SK-N-SH (cell line): ENCODE measurements around the gene ACBD6. TPM values are rescaled to one million over a fixed set of nuclear protein-coding genes. Genes with fewer than 3 reads are reported as not detected.

Source experiments
- CTCF ChIA-PET: fragments of 300-600, 350-600 bp; formaldehyde crosslinking; extraction: SDS; loops from one replicate; lab custom pipeline; 2021; lab: Yijun Ruan, JAX
- POLR2A ChIA-PET: fragments of 350-600 bp; sonication (Branson Sonifier 250); formaldehyde crosslinking; extraction: SDS; loops from one replicate; lab custom pipeline; 2020; ENCODE audit warnings: antibody characterized with exemption, inconsistent platforms; lab: Yijun Ruan, JAX
- DNase-seq: peaks from one replicate; pipeline ENCODE4 v3.0.0; 2012
- H2AFZ ChIP-seq: fragments of 200-600 bp; sonication (generic); 2 replicates; pipeline ENCODE4 v1.8.1; 2016; ENCODE audit warnings: antibody characterized with exemption, mild to moderate bottlenecking, low read depth
- H3F3A ChIP-seq: fragments of 200-600 bp; sonication (generic); replicated peaks from 2 replicates; pipeline ENCODE3; 2016; ENCODE audit warnings: antibody characterized with exemption, mild to moderate bottlenecking; ENCODE audit not compliant: insufficient read depth
- H3K27ac ChIP-seq, 2 experiments: fragments of 200-500 bp in 1 of 2; fragments of 200-600 bp in 1 of 2; sonication (Bioruptor generic) in 1 of 2; sonication (generic), shearing (Covaris generic) in 1 of 2; 2 replicates each; pipeline versions ENCODE4 v1.5.1 to v1.6.1; 2014 to 2016; ENCODE audit warnings: low read depth in 2 of 2, inconsistent platforms in 1 of 2, low read length in 1 of 2, mild to moderate bottlenecking in 1 of 2, mixed read lengths in 1 of 2
- H3K27me3 ChIP-seq: fragments of 200-600 bp; sonication (generic), shearing (Covaris generic); 2 replicates; pipeline ENCODE4 v1.6.1; 2016; ENCODE audit warnings: mixed run types; ENCODE audit not compliant: insufficient read depth
- H3K36me3 ChIP-seq, 2 experiments: fragments of 200-500 bp in 1 of 2; fragments of 200-600 bp in 1 of 2; sonication (Bioruptor generic) in 1 of 2; sonication (generic) in 1 of 2; replicated peaks in 1 of 2; 2 replicates each; pipeline versions ENCODE3 to v1.5.1; 2014 to 2016; ENCODE audit warnings: low read length in 1 of 2, mild to moderate bottlenecking in 1 of 2; ENCODE audit not compliant: insufficient read depth in 2 of 2, control insufficient read depth in 1 of 2
- H3K4me1 ChIP-seq, 2 experiments: fragments of 200-500 bp in 1 of 2; fragments of 200-600 bp in 1 of 2; sonication (Bioruptor generic) in 1 of 2; sonication (generic), shearing (Covaris generic) in 1 of 2; 2 replicates each; pipeline versions ENCODE4 v1.5.1 to v1.6.1; 2014 to 2016; ENCODE audit warnings: low read depth in 1 of 2, low read length in 1 of 2, mixed run types in 1 of 2; ENCODE audit not compliant: insufficient read depth in 2 of 2, control insufficient read depth in 1 of 2
- H3K4me2 ChIP-seq: fragments of 200-600 bp; sonication (generic), shearing (Covaris generic); 2 replicates; pipeline ENCODE4 v1.6.1; 2017; ENCODE audit warnings: mixed run types
- H3K4me3 ChIP-seq, 2 experiments: fragments of 200-500 bp in 1 of 2; fragments of 200-600 bp in 1 of 2; sonication (Bioruptor generic) in 1 of 2; sonication (generic), shearing (Covaris generic) in 1 of 2; 2 replicates each; pipeline versions ENCODE4 v1.5.1 to v1.8.1; 2014 to 2016; ENCODE audit warnings: low read depth in 2 of 2, inconsistent platforms in 1 of 2, low read length in 1 of 2, mild to moderate bottlenecking in 1 of 2, mixed read lengths in 1 of 2, moderate library complexity in 1 of 2
- H3K79me2 ChIP-seq: fragments of 200-600 bp; sonication (generic); 2 replicates; pipeline ENCODE4 v1.8.1; 2017; ENCODE audit warnings: mild to moderate bottlenecking; ENCODE audit not compliant: insufficient read depth
- H3K9ac ChIP-seq: fragments of 200-600 bp; sonication (generic); 2 replicates; pipeline ENCODE4 v1.6.1; 2017; ENCODE audit warnings: mixed run types
- H3K9me2 ChIP-seq: fragments of 200-600 bp; sonication (generic); 2 replicates; pipeline ENCODE4 v1.6.1; 2017; ENCODE audit warnings: mixed run types
- H3K9me3 ChIP-seq: fragments of 200-600 bp; sonication (generic); 2 replicates; pipeline ENCODE4 v1.6.1; 2017; ENCODE audit warnings: mixed run types, mild to moderate bottlenecking, moderate library complexity
- H4K20me1 ChIP-seq: fragments of 200-600 bp; sonication (generic); 2 replicates; pipeline ENCODE4 v1.6.1; 2017; ENCODE audit warnings: mild to moderate bottlenecking, mixed run types; ENCODE audit not compliant: insufficient read depth
- CTCF ChIP-seq: fragments of 200-600 bp; sonication (generic); IDR thresholded peaks from 2 replicates; pipeline ENCODE4 v1.6.1; 2017; ENCODE audit warnings: antibody characterized with exemption, mild to moderate bottlenecking, moderate library complexity
- FOXJ3 ChIP-seq: sonication (generic); formaldehyde crosslinking; IDR thresholded peaks from 2 replicates; pipeline ENCODE4 v1.5.1; 2020; ENCODE audit warnings: mild to moderate bottlenecking, missing genetic modification reagents
- GABPA ChIP-seq: IDR thresholded peaks from 2 replicates; pipeline ENCODE4 v1.4.0; 2012; ENCODE audit warnings: low read depth, mild to moderate bottlenecking
- IRF3 ChIP-seq: fragments of 150-350 bp; IDR thresholded peaks from 2 replicates; pipeline ENCODE4 v1.6.1; 2016; ENCODE audit warnings: mild to moderate bottlenecking, low read depth, low read length
- JUND ChIP-seq: IDR thresholded peaks from 2 replicates; pipeline ENCODE4 v1.4.0; 2012
- MEF2A ChIP-seq: IDR thresholded peaks from 2 replicates; pipeline ENCODE4 v1.4.0; 2012; ENCODE audit warnings: low read depth, borderline replicate concordance
- RAD21 ChIP-seq: IDR thresholded peaks from 2 replicates; pipeline ENCODE4 v1.6.1; 2012; ENCODE audit warnings: mild to moderate bottlenecking, low read length
- SMC3 ChIP-seq: IDR thresholded peaks from 2 replicates; pipeline ENCODE4 v1.6.1; 2012; ENCODE audit warnings: low read depth, low read length, improper control_type of control experiment
- TAF1 ChIP-seq: IDR thresholded peaks from 2 replicates; pipeline ENCODE4 v1.6.1; 2012; ENCODE audit warnings: low read depth, mild to moderate bottlenecking, low read length, moderate library complexity, borderline replicate concordance
- TCF12 ChIP-seq: IDR thresholded peaks from 2 replicates; pipeline ENCODE4 v1.4.0; 2012
- WGBS: methylation state at CpG from one replicate; pipeline ENCODE4 v1.1.6; 2017; ENCODE audit warnings: low lambda C conversion rate; 5-methylcytosine and 5-hydroxymethylcytosine counted together
- polyA plus RNA-seq, 3 experiments: library from polyadenylated mRNA; depleted of rRNA; stranded (reverse); fragments of >200 nt; gene quantifications; 2 replicates each; pipeline ENCODE4 v1.2.3, GENCODE V29; 2012
- TF ChIP-seq, protein P1 (sequence below): IDR thresholded peaks from 2 replicates; pipeline ENCODE4; 2012

ACBD6 gene
- polyA plus RNA-seq, 1 of the 3 experiments (the other 2 are of a cell fraction) = 60.9 TPM

DNA sequence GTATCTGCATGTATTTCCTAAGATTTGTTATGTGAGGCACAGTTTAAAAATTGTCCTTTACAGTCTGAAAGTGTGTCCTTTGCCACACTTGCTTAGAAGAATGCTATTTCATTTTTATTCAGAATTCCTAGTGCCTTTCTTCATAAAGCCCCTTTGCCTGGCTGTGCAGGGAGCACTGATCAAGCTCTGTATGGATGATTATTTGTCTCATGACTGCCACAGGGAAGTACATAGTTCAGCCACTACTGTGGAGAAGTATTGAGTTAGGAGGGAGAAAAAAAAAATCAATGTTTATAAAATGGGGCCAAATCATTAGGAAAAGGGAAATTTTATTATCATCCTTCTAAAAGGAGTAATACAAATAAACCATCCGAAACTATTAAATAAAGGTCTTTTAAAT lies 220.9 kb downstream of the ACBD6 start:
- H3K27me3 ChIP-seq = no peaks in the 10 kb centered on the region

DNA sequence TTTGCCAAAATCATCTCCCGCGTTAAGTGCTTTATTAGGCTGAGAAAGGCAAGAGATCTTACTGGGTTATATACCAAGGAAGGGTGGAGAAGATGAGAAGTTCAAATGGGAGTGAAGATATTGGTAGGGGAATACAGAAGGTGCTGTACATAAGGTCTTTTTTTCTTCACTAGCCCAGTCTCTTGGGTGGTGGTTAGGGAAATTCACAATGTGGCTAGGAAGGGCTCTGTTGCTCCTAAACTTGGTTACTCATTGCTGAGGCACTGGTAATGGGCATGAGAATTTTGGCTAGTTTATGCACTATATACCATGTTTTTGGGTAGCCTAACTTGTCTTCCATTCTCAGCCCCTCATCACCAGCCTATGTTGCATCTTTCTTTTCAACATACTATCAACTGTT lies 221.8 kb downstream of the ACBD6 start:
- peaks cover 0 to 12% of the 10 kb centered on the region in 2 experiments; a peak in 2 of 4 replicates for H3K4me1 ChIP-seq
- POLR2A ChIA-PET = no interaction called here
- no peak overlapping the region for H3K9ac ChIP-seq
- no peaks in the 10 kb centered on the region for H3K9me2 ChIP-seq
- H3K27ac ChIP-seq = no peak overlapping the region
- H3F3A ChIP-seq = no peaks in the 10 kb centered on the region
- H3K27me3 ChIP-seq = no peaks in the 10 kb centered on the region
- H2AFZ ChIP-seq = no peak overlapping the region
- 76% methylated on average over 2 of the region's 2 CpGs for WGBS
- CTCF ChIA-PET = interaction anchor here (1.1 kb wide), 1 partner anchor 10 kb away, joined by 5 read pairs; no protein-coding TSS in a partner anchor
- no peak for TF ChIP-seq TAF1
- TF ChIP-seq JUND = no peak
- no peaks in the 10 kb centered on the region for H3K9me3 ChIP-seq
- H3K4me3 ChIP-seq = no peak overlapping the region
- no peak overlapping the region for H3K4me2 ChIP-seq
- peaks cover 7 to 54% of the 10 kb centered on the region in 2 experiments for H3K36me3 ChIP-seq
- no peaks in the 10 kb centered on the region for H4K20me1 ChIP-seq
- H3K79me2 ChIP-seq = no peaks in the 10 kb centered on the region
- DNase-seq = no peak

More for the DNA sequence above, 220.9 kb downstream of the ACBD6 start:
- no peak overlapping the region for H3K4me2 ChIP-seq
- no peak overlapping the region for H3K4me3 ChIP-seq
- H3K9ac ChIP-seq = no peak overlapping the region
- TF ChIP-seq TCF12 (no peak), CTCF (no peak), MEF2A (no peak), GABPA (no peak), IRF3 (no peak), FOXJ3 (CRISPR knock-in tag) (no peak), RAD21 (no peak), SMC3 (no peak), TAF1 (no peak)
- TF ChIP-seq, protein P1, sequence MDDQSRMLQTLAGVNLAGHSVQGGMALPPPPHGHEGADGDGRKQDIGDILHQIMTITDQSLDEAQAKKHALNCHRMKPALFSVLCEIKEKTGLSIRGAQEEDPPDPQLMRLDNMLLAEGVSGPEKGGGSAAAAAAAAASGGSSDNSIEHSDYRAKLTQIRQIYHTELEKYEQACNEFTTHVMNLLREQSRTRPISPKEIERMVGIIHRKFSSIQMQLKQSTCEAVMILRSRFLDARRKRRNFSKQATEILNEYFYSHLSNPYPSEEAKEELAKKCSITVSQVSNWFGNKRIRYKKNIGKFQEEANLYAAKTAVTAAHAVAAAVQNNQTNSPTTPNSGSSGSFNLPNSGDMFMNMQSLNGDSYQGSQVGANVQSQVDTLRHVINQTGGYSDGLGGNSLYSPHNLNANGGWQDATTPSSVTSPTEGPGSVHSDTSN = no peak
- no peaks in the 10 kb centered on the region for H4K20me1 ChIP-seq
- peaks cover 0 to 12% of the 10 kb centered on the region in 2 experiments; a peak in 2 of 4 replicates for H3K4me1 ChIP-seq
- no peak for DNase-seq
- no peaks in the 10 kb centered on the region for H3F3A ChIP-seq
- no peaks in the 10 kb centered on the region for H3K79me2 ChIP-seq
- ChIA-PET POLR2A (no interaction called here), CTCF (interaction anchor here (1.1 kb wide), 1 partner anchor 11 kb away, joined by 5 read pairs; no protein-coding TSS in a partner anchor)
- no peak overlapping the region for H3K27ac ChIP-seq
- H3K9me3 ChIP-seq = no peaks in the 10 kb centered on the region
- H3K36me3 ChIP-seq = peaks cover 11 to 54% of the 10 kb centered on the region in 2 experiments
- H2AFZ ChIP-seq = no peak overlapping the region
- H3K9me2 ChIP-seq = no peaks in the 10 kb centered on the region
- WGBS = 97% methylated on average over 1 of the region's 1 CpG
